Activated gamma-delta T cell (primary cell): ENCODE results near the gene PIK3R4.

ENCODE experiments used
- DNase-seq: peaks from one replicate; lab custom pipeline; 2025; lab: John Stamatoyannopoulos, UW

PIK3R4 gene

GRCh38 chr3:130640027-130640426, 106.6 kb downstream of the PIK3R4 start:
- no peak for DNase-seq

DNA sequence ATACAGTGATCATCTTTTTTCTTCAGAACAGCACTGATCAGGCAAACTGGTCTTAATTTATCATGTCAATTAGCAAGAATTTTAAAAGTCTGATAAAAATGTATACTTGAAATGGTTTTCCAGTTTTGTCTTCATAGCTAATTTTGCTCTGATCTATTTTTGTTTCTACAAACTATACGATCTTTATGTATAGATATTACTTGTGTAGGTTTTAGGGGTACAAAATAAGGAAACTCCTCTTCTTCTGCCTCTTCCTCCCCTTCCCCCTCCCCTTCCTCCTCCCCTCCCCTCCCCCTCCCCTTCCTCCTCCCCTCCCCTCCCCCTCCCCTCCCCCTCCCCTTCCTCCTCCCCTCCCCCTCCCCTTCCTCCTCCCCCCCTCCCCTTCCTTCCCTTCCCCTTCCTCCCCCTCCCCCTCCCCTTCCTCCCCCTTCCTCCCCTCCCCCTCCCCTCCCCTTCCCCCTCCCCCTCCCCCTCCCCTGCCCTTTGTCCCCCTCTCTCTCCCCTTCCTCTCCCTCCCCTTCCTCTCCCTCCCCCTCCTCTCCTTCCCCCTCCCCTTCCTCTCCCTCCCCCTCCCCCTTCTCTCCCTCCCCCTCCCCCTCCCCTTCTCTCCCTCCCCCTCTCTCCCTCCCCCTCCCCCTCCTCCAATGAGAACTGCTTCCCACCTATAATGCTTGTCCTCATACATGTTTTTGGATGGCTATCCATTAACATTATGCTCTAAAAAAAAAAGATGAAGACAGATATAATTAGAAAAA, 110.0 kb downstream of the PIK3R4 start:
- DNase-seq = no peak

DNA sequence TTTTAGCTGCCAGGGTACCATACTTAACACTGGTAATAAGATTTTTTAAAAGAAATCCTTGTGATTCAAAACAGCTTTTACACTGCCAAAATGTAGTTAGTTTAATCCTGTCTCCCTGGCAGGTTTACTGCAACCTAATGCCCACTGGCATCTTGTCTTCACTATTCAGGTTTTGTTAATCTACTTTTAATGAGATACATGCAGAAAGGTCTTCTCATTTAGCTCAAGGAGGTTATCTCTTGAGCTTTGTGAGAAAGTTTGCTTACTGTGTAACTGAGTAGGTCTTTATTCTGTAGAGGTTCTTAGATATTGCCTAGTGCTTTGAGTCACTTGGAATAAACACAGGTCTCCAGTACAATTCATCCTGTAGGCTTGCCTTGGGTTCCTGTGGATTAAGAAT, 110.7 kb downstream of the PIK3R4 start:
- DNase-seq = no peak

DNA sequence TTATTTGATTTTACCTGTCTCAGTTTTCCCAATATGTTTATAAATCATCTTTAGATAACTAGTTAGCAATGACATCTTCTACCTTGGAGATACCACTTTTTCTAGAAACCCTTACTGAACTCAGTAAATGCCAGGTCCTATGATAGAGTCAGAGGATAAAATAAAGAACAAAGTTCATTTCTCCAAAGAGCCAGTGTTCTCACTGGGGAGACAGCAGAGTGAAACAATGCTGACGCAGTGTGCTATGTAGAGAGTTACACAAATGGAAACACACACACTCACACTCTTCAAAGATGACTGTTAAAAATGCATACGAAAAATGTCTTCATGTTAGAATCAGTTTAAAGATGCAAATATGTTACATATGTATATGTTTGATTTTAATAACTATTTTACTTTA, 111.3 kb downstream of the PIK3R4 start:
- DNase-seq = no peak
